Measurements from ENCODE around the gene SPATC1L. TPM values are rescaled to one million over a fixed set of nuclear protein-coding genes. Genes with fewer than 3 reads are reported as not detected.

Gene SPATC1L
- total RNA-seq, 1 experiment from 2014 or later = 4.3 TPM

DNA sequence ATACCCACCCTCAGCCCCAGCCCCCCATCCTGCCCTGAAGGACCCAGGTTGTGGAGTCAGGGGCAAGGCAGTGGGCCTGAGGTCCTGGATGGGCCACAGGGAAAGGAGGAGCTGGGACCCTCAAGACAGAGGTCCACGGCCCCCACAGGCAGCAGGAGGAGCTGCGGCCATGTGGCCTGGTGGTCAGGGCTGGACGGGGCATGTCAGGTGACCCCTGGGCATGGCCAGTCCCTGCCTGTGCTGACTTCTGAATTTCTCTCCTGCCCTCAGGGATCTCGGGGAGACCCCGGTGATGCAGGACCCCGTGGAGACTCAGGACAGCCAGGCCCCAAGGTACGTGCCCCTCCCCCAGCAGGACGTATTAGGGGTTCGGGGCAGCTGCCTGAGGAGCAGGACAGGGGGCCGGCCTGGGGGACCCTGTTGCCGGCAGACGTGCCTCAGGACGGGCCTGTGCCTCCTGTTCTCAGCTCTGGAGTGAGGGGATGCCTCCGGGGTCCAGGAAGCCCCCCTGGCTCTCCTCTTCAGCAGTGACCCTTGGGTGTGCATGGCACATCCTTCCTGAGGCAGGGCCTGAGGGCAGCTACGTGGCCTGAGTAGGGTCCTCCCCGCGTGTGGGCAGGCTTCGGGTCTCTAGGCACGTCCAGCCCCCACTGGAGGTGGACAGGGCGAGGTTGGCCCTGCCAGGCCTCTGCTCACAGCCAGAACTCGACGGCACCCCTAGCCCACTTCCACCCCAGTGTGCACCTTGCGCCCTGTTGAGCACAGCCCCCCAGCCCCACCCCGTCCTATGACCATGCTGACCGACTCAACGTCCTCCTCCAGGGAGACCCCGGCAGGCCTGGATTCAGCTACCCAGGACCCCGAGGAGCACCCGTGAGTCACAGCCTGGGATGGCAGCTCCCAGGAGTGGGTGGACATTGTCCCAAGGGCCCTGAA, 62.7 kb downstream of the SPATC1L start:
- Histone ChIP-seq H3K27me3 (replicated peaks) (no peaks in the 10 kb centered on the region), H3K4me3 (no peak overlapping the region), H3K27ac (no peak overlapping the region), H3K36me3 (peaks cover 87% of the 10 kb centered on the region), H3K9me3 (replicated peaks) (no peaks in the 10 kb centered on the region), H3K4me1 (replicated peaks) (peaks cover 10% of the 10 kb centered on the region)
- peak in 1 of 2 experiments; percentile 37 for DNase-seq (ENCODE audit: low read depth in 1 of 2, low spot score in 2 of 2)

GRCh38 chr21:46120301-46121285, 63.7 kb downstream of the SPATC1L start:
- Histone ChIP-seq H3K4me1 (replicated peaks) (peaks cover 10% of the 10 kb centered on the region), H3K9me3 (replicated peaks) (no peaks in the 10 kb centered on the region), H3K27me3 (replicated peaks) (no peaks in the 10 kb centered on the region), H3K27ac (no peak overlapping the region), H3K4me3 (no peak overlapping the region), H3K36me3 (peaks cover 89% of the 10 kb centered on the region)
- DNase-seq (ENCODE audit: low read depth in 1 of 2, low spot score in 2 of 2) = peak in 1 of 2 experiments; percentile 44

GRCh38 chr21:46119637-46120271, 64.5 kb downstream of the SPATC1L start:
- Histone ChIP-seq H3K27ac (no peak overlapping the region), H3K4me3 (no peak overlapping the region), H3K9me3 (replicated peaks) (peaks cover 3% of the 10 kb centered on the region), H3K27me3 (replicated peaks) (no peaks in the 10 kb centered on the region), H3K36me3 (peaks cover 91% of the 10 kb centered on the region), H3K4me1 (replicated peaks) (peaks cover 10% of the 10 kb centered on the region)
- DNase-seq (ENCODE audit: low read depth in 1 of 2, low spot score in 2 of 2) = peak in 1 of 2 experiments; percentile 41

GRCh38 chr21:46119144-46119636, 65.1 kb downstream of the SPATC1L start:
- H3K9me3 ChIP-seq (replicated peaks) = peaks cover 6% of the 10 kb centered on the region
- no peak overlapping the region for H3K4me3 ChIP-seq
- peaks cover 91% of the 10 kb centered on the region for H3K36me3 ChIP-seq
- peaks cover 10% of the 10 kb centered on the region for H3K4me1 ChIP-seq (replicated peaks)
- H3K27ac ChIP-seq = no peak overlapping the region
- H3K27me3 ChIP-seq (replicated peaks) = no peaks in the 10 kb centered on the region
- DNase-seq (ENCODE audit: low read depth in 1 of 2, low spot score in 2 of 2) = no peak

GRCh38 chr21:46118316-46119143, 65.7 kb downstream of the SPATC1L start:
- H3K27ac ChIP-seq = no peak overlapping the region
- peaks cover 94% of the 10 kb centered on the region for H3K36me3 ChIP-seq
- no peak overlapping the region for H3K4me3 ChIP-seq
- H3K27me3 ChIP-seq (replicated peaks) = no peaks in the 10 kb centered on the region
- H3K4me1 ChIP-seq (replicated peaks) = peaks cover 10% of the 10 kb centered on the region
- peak in 1 of 2 experiments; percentile 36 for DNase-seq (ENCODE audit: low read depth in 1 of 2, low spot score in 2 of 2)
- H3K9me3 ChIP-seq (replicated peaks) = peaks cover 6% of the 10 kb centered on the region

DNA sequence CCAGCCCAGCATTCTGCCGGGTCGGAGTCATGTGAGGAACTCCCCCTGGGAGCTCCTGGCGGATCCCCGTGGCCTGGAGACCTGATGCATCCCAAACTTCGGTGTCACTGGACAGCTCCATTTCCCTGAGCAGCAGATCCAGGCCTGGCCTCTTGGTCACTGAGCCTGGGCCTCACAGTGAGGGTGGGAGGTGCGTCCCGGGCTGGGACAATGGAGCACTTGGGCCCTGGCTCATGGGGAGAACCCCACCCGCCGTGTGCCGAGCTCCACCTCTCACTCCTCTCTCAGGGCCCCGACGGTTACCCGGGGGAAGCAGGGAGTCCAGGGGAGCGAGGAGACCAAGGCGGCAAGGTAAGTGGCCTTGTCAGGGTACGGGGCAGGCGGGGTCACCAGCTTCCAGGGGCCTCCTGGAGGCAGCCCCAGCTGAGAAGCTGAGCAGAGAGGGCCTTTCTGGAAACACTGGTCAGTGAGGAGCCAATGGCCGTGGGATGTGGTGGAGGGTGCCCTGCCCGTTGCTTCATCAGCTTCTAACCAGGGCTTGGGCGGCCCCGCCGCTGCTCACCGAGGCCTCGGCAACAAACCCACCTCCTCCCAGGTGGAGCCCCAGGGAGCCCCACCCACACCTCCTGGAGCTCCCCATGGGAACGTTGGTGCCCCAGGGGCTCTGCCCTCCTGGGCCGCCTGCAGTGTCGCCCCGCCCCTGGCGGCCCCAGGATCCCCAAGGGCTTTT, 66.5 kb downstream of the SPATC1L start:
- peaks cover 10% of the 10 kb centered on the region for H3K4me1 ChIP-seq (replicated peaks)
- DNase-seq (ENCODE audit: low read depth in 1 of 2, low spot score in 2 of 2) = peak in 1 of 2 experiments; percentile 43
- H3K9me3 ChIP-seq (replicated peaks) = peaks cover 6% of the 10 kb centered on the region
- no peaks in the 10 kb centered on the region for H3K27me3 ChIP-seq (replicated peaks)
- no peak overlapping the region for H3K4me3 ChIP-seq
- H3K27ac ChIP-seq = no peak overlapping the region
- peaks cover 100% of the 10 kb centered on the region for H3K36me3 ChIP-seq

DNA sequence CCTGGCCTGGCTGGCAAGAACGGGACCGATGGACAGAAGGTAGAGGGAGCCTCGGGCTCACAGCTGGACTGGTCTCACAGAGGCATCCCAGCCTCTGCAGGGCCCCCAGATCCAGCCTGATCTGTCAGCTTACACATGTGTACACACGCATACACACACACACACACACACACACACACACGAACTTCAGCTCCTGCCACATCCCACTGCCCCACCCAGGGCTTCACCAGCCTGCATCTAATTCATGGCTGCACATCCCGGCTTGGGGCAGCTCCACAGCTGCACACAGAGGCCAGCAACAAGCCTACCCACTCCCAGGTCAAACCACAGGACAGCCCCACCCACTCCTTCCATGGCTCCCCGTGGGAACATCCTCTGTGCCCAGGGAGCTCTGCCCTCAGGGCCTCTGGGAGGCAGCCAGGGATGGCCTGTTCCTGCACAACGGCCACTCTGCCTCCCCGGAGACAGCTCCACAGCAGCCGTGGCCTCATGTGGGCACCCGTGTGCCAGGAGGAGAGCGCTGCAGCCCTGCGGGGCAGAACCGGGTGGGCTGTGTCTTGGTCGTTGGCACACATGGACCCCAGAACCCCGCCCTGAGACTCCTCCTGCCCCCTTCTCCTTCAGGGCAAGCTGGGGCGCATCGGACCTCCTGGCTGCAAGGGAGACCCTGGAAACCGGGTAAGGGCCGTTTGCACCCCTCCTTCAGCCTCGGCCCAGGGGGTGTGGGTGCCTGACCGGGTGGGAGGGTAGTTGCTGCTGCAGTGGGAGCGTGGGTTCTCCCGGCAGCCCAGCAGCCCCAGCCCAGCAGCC, 67.3 kb downstream of the SPATC1L start:
- Histone ChIP-seq H3K36me3 (peaks cover 100% of the 10 kb centered on the region), H3K27me3 (replicated peaks) (no peaks in the 10 kb centered on the region), H3K9me3 (replicated peaks) (peaks cover 6% of the 10 kb centered on the region), H3K4me3 (no peak overlapping the region), H3K4me1 (replicated peaks) (peaks cover 7% of the 10 kb centered on the region), H3K27ac (no peak overlapping the region)
- peak in 1 of 2 experiments; percentile 39 for DNase-seq (ENCODE audit: low read depth in 1 of 2, low spot score in 2 of 2)

GRCh38 chr21:46116189-46116775, 68.0 kb downstream of the SPATC1L start:
- Histone ChIP-seq H3K27me3 (replicated peaks) (no peaks in the 10 kb centered on the region), H3K36me3 (peaks cover 96% of the 10 kb centered on the region), H3K27ac (no peak overlapping the region), H3K4me3 (no peak overlapping the region), H3K9me3 (replicated peaks) (peaks cover 6% of the 10 kb centered on the region), H3K4me1 (replicated peaks) (peaks cover 1% of the 10 kb centered on the region)
- peak in 1 of 2 experiments; percentile 41 for DNase-seq (ENCODE audit: low read depth in 1 of 2, low spot score in 2 of 2)

GRCh38 chr21:46115441-46116188, 68.6 kb downstream of the SPATC1L start:
- Histone ChIP-seq H3K27me3 (replicated peaks) (no peaks in the 10 kb centered on the region), H3K36me3 (peaks cover 95% of the 10 kb centered on the region), H3K27ac (no peak overlapping the region), H3K4me3 (no peak overlapping the region), H3K9me3 (replicated peaks) (peaks cover 6% of the 10 kb centered on the region), H3K4me1 (replicated peaks) (no peaks in the 10 kb centered on the region)
- DNase-seq (ENCODE audit: low read depth in 1 of 2, low spot score in 2 of 2) = peak in 1 of 2 experiments; percentile 40

DNA sequence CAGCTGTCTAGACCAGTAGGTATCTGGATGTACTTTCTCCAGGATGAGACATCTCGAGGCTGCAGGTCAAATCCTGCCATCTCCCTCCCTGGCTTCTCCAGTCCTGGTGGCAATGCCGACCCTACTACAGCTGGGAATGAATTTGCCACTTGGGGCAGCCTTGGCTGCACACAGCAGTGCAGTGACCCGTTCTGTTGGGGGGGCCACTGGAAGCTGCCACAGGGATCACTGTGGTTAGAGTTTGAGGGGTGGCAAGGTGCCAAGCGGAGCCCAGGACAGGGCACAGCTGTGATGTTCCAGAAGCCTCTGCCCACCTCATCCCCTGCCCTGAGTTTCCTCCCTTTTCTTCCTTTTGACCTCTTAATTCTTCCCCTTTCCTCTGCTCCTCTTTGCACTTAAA, 69.3 kb downstream of the SPATC1L start:
- H3K36me3 ChIP-seq = peaks cover 88% of the 10 kb centered on the region
- no peaks in the 10 kb centered on the region for H3K4me1 ChIP-seq (replicated peaks)
- H3K27me3 ChIP-seq (replicated peaks) = no peaks in the 10 kb centered on the region
- H3K9me3 ChIP-seq (replicated peaks) = peaks cover 6% of the 10 kb centered on the region
- H3K4me3 ChIP-seq = no peak overlapping the region
- H3K27ac ChIP-seq = no peak overlapping the region
- peak in 1 of 2 experiments; percentile 38 for DNase-seq (ENCODE audit: low read depth in 1 of 2, low spot score in 2 of 2)

Data from SJSA1 (cell line).